ENCODE measurements around the gene UMPS. TPM values are rescaled to one million over a fixed set of nuclear protein-coding genes. Genes with fewer than 3 reads are reported as not detected.

The UMPS gene
- total RNA-seq, 1 donor from 2014 or later = 19.4 TPM

- DNase-seq (ENCODE audit: low spot score) = no peak
- Mint-ChIP-seq H3K27me3 (ENCODE audit: low read depth) (no peaks in the 10 kb centered on the region), H3K4me1 (ENCODE audit: low read depth) (peaks cover 30% of the 10 kb centered on the region), H3K4me3 (ENCODE audit: unreplicated experiment) (no peak overlapping the region), H3K36me3 (ENCODE audit: low read depth) (no peaks in the 10 kb centered on the region), H3K27ac (ENCODE audit: unreplicated experiment) (no peak overlapping the region), H3K9me3 (ENCODE audit: low read depth) (no peaks in the 10 kb centered on the region)
- no peak for TF ChIP-seq CTCF (IDR thresholded peaks at IDR 0.05)
Measured at GRCh38 chr3:124699686-124700396, 30.4 kb upstream of the UMPS start.

- H3K36me3 Mint-ChIP-seq (ENCODE audit: low read depth) = no peaks in the 10 kb centered on the region
- peak overlapping the region; percentile 91 for H3K27ac Mint-ChIP-seq (ENCODE audit: unreplicated experiment)
- H3K4me1 Mint-ChIP-seq (ENCODE audit: low read depth) = peaks cover 30% of the 10 kb centered on the region
- DNase-seq (ENCODE audit: low spot score) = no peak
- H3K27me3 Mint-ChIP-seq (ENCODE audit: low read depth) = no peaks in the 10 kb centered on the region
- no peak for TF ChIP-seq CTCF (IDR thresholded peaks at IDR 0.05)
- no peaks in the 10 kb centered on the region for H3K9me3 Mint-ChIP-seq (ENCODE audit: low read depth)
- no peak overlapping the region for H3K4me3 Mint-ChIP-seq (ENCODE audit: unreplicated experiment)
Measured at GRCh38 chr3:124700880-124701684, 29.2 kb upstream of the UMPS start.

- peaks cover 30% of the 10 kb centered on the region for H3K4me1 Mint-ChIP-seq (ENCODE audit: low read depth)
- H3K4me3 Mint-ChIP-seq (ENCODE audit: unreplicated experiment) = peak overlapping the region; percentile 50
- H3K36me3 Mint-ChIP-seq (ENCODE audit: low read depth) = no peaks in the 10 kb centered on the region
- no peak for DNase-seq (ENCODE audit: low spot score)
- H3K27ac Mint-ChIP-seq (ENCODE audit: unreplicated experiment) = peak overlapping the region; percentile 91
- H3K9me3 Mint-ChIP-seq (ENCODE audit: low read depth) = no peaks in the 10 kb centered on the region
- TF ChIP-seq CTCF (IDR thresholded peaks at IDR 0.05) = no peak
- H3K27me3 Mint-ChIP-seq (ENCODE audit: low read depth) = no peaks in the 10 kb centered on the region
Measured at GRCh38 chr3:124701687-124702086, 28.6 kb upstream of the UMPS start.

GRCh38 chr3:124702950-124703349 is 27.3 kb upstream of the UMPS start:
- peaks cover 37% of the 10 kb centered on the region for H3K4me1 Mint-ChIP-seq (ENCODE audit: low read depth)
- H3K27me3 Mint-ChIP-seq (ENCODE audit: low read depth) = no peaks in the 10 kb centered on the region
- no peaks in the 10 kb centered on the region for H3K9me3 Mint-ChIP-seq (ENCODE audit: low read depth)

More at GRCh38 chr3:124702950-124703349, 27.3 kb upstream of the UMPS start:
- DNase-seq (ENCODE audit: low spot score) = no peak
- H3K36me3 Mint-ChIP-seq (ENCODE audit: low read depth) = no peaks in the 10 kb centered on the region
- no peak overlapping the region for H3K27ac Mint-ChIP-seq (ENCODE audit: unreplicated experiment)
- no peak for TF ChIP-seq CTCF (IDR thresholded peaks at IDR 0.05)
- no peak overlapping the region for H3K4me3 Mint-ChIP-seq (ENCODE audit: unreplicated experiment)

Data from chondrocyte (in vitro differentiated cells).